BLaER1 (cell line): ENCODE data around the gene PDZD4.
"Not testable (repeated sequence)": the region's sequence is repeated elsewhere in the genome, so short reads cannot be mapped to it uniquely, and the experiment has no call there.

Source experiments
- H3K27ac ChIP-seq: shearing (Covaris generic); formaldehyde crosslinking; 2 replicates; pipeline ENCODE4 v1.8.1; 2022
- H3K27me3 ChIP-seq: shearing (Covaris generic); formaldehyde crosslinking; 2 replicates; pipeline ENCODE4 v1.8.1; 2022
- H3K36me3 ChIP-seq: shearing (Covaris generic); formaldehyde crosslinking; 2 replicates; pipeline ENCODE4 v1.8.1; 2022
- H3K4me1 ChIP-seq: shearing (Covaris generic); formaldehyde crosslinking; 2 replicates; pipeline ENCODE4 v1.8.1; 2022
- H3K4me2 ChIP-seq: shearing (Covaris generic); formaldehyde crosslinking; 2 replicates; pipeline ENCODE4 v1.8.1; 2022
- H3K4me3 ChIP-seq: shearing (Covaris generic); formaldehyde crosslinking; 2 replicates; pipeline ENCODE4 v1.8.1; 2022
- H3K9ac ChIP-seq: shearing (Covaris generic); formaldehyde crosslinking; 2 replicates; pipeline ENCODE4 v1.8.1; 2022
- H3K9me3 ChIP-seq: shearing (Covaris generic); formaldehyde crosslinking; 2 replicates; pipeline ENCODE4 v1.8.1; 2022
- H4K20me1 ChIP-seq: shearing (Covaris generic); formaldehyde crosslinking; 2 replicates; pipeline ENCODE4 v1.8.1; 2022
- Cebpa-rat ChIP-seq: shearing (Covaris generic); IDR thresholded peaks from 2 replicates; pipeline ENCODE4 v1.8.1; 2022

Gene PDZD4

DNA sequence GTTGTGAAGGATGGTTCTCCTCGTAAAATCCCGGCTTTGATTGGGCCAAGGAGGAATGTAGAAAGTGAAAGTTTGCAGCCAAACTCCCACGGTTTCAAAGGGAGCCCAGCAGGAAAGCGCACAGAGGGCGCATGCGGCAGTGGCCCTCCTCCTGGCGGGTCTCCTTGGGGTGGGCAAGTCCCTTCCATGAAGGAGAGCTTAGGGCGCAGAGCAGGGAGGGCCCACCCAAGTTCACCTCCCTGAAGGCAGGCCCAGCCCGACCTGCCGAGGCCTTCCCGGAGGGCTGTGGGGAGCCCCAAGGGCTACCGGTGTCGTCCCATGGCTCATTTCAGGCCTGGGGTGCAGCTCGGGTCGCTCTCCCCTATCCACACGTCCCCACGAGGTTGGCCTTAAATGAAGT, 2.0 kb downstream of the PDZD4 start:
- H3K9me3 ChIP-seq: peaks cover 38% of the 10 kb centered on the region
- no peak overlapping the region for H3K27ac ChIP-seq
- peaks cover 8% of the 10 kb centered on the region; the same call in 1 of the 2 replicates for H4K20me1 ChIP-seq
- H3K9ac ChIP-seq: no peak overlapping the region
- H3K4me3 ChIP-seq: no peak overlapping the region
- 0 out of 2 replicates have a peak, but pooled peaks cover 6% of the 10 kb centered on the region for H3K4me1 ChIP-seq
- TF ChIP-seq Cebpa-rat: no peak
- no peak overlapping the region for H3K4me2 ChIP-seq
- H3K36me3 ChIP-seq: no peaks in the 10 kb centered on the region
- peaks cover 96% of the 10 kb centered on the region for H3K27me3 ChIP-seq

DNA sequence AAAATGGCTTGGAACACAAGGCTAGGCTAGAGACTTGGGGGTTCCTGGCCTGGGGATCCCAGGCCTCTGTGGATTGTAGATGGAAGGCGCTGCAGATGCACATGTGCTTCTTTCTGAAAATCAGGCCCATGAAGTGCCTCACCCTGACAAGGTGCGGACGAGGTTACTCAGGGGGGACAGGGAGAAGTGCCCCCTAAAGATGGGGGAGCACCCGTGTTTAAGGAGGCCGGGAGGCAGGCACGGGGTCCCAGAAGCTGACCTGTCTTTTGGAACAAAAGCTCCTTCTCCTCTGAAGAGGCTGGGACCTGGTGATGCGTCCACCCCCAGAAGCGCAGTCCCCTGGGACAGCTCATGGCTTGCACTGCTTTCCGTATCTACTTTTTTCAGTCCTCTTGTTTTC, 2.4 kb downstream of the PDZD4 start:
- no peak overlapping the region for H3K27ac ChIP-seq
- H3K4me2 ChIP-seq: no peak overlapping the region
- no peak for TF ChIP-seq Cebpa-rat
- no peak overlapping the region for H3K9ac ChIP-seq
- no peaks in the 10 kb centered on the region for H3K36me3 ChIP-seq
- H3K4me3 ChIP-seq: no peak overlapping the region
- 0 out of 2 replicates have a peak, but pooled peaks cover 6% of the 10 kb centered on the region for H3K4me1 ChIP-seq
- H3K9me3 ChIP-seq: peaks cover 36% of the 10 kb centered on the region
- peaks cover 8% of the 10 kb centered on the region; the same call in 1 of the 2 replicates for H4K20me1 ChIP-seq
- H3K27me3 ChIP-seq: peaks cover 92% of the 10 kb centered on the region

DNA sequence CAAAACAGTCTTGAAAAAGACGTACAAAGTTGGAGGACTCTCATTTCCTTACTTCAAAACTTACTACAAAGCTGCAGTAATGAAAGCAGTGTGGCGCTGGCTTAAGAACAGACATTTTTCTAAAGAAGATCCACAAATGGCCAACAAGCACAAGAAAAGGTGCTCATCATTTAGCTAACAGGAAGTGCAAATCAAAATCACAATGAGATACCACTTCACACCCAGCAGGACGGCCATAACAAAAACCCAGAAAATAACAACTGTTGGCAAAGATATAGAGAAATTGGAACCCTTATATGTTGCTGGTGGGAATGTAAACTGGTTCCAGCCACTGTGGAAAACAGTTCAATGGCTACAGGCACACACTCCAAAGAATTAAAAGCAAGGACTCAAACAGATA, 3.3 kb downstream of the PDZD4 start:
- no peak for TF ChIP-seq Cebpa-rat
- peaks cover 11% of the 10 kb centered on the region; the same call in 1 of the 2 replicates for H3K4me1 ChIP-seq
- H3K27ac ChIP-seq: no peak overlapping the region
- peaks cover 91% of the 10 kb centered on the region for H3K27me3 ChIP-seq
- H4K20me1 ChIP-seq: peaks cover 8% of the 10 kb centered on the region; the same call in 1 of the 2 replicates
- H3K9me3 ChIP-seq: peaks cover 34% of the 10 kb centered on the region
- no peak overlapping the region for H3K4me2 ChIP-seq
- no peaks in the 10 kb centered on the region for H3K36me3 ChIP-seq
- H3K4me3 ChIP-seq: no peak overlapping the region
- H3K9ac ChIP-seq: no peak overlapping the region

DNA sequence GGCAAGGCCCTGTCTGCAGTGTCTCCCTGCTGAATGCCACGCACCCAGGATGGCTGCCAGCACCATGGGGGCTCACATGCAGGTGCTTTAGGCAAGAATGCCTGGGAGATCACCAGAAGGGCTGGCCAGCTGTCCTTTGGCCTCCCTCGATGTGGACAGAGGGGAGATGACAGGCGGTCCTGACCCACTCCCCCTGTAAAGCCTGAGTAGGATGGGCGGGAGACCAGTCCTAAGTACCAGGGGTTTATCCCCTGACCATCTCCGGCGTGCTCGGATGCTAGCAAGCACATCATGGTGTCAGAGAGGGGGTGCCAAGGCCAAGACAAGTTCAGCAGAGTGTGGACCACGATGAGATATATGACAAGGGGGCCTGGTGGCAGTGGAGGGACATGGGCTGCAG, 5.3 kb downstream of the PDZD4 start:
- Histone ChIP-seq H3K4me2 (no peak overlapping the region), H4K20me1 (peaks cover 8% of the 10 kb centered on the region; the same call in 1 of the 2 replicates), H3K4me1 (peaks cover 26% of the 10 kb centered on the region), H3K36me3 (no peaks in the 10 kb centered on the region), H3K9me3 (peaks cover 21% of the 10 kb centered on the region), H3K9ac (no peak overlapping the region), H3K27ac (no peak overlapping the region), H3K4me3 (no peak overlapping the region), H3K27me3 (peaks cover 85% of the 10 kb centered on the region)
- no peak for TF ChIP-seq Cebpa-rat

DNA sequence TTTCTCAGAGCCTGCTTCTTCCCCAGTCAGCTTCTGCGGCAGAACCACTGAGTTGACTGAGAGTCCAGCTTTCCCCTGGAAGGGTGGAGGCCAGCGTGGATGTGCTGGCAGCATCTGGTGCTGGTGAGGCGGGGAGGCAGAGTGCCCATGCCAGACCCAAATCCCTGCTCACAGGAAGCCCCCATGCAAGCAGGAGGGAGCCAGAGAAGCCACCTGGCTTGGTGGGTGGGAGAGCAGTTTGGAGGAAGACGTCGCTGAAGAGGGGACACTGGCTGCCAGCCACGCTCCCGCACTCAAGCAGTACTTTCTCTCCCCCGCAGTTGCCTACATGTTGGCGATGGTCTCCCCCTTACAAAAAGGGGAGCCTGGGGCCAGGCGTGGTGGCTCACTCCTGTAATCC, 6.0 kb downstream of the PDZD4 start:
- no peak for TF ChIP-seq Cebpa-rat
- Histone ChIP-seq H3K36me3 (no peaks in the 10 kb centered on the region), H3K4me3 (no peak overlapping the region), H4K20me1 (peaks cover 1% of the 10 kb centered on the region; the same call in 1 of the 2 replicates), H3K4me2 (no peak overlapping the region), H3K4me1 (peaks cover 23% of the 10 kb centered on the region), H3K27ac (no peak overlapping the region), H3K9me3 (peaks cover 14% of the 10 kb centered on the region), H3K9ac (no peak overlapping the region), H3K27me3 (peaks cover 80% of the 10 kb centered on the region)

DNA sequence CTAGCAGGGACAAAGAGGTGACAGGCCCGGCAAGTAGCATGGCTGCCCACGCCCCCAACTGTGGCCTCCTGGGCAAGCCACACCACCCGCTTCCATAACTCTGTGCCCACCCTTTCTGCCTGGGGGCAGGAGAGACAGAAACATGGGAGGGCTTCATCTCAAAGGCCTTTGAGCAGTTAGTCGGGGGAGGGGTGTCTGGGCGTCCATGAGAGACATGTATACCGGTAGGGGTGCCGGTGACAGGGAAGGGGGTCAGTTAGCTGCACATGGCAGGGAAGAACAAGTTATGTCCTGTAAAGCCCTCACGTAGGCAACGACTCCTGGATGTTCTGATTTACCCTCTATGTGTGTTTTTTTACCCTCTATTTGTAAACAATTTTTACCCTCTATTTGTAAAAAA, 9.3 kb downstream of the PDZD4 start:
- H3K27ac ChIP-seq: no peak overlapping the region
- no peaks in the 10 kb centered on the region for H4K20me1 ChIP-seq
- H3K27me3 ChIP-seq: peaks cover 59% of the 10 kb centered on the region
- H3K4me3 ChIP-seq: no peak overlapping the region
- H3K4me1 ChIP-seq: peaks cover 53% of the 10 kb centered on the region
- no peak overlapping the region for H3K9ac ChIP-seq
- H3K9me3 ChIP-seq: peaks cover 5% of the 10 kb centered on the region; the same call in 1 of the 2 replicates
- H3K36me3 ChIP-seq: no peaks in the 10 kb centered on the region
- H3K4me2 ChIP-seq: peak overlapping the region; percentile 9; the same call in 1 of the 2 replicates
- no peak for TF ChIP-seq Cebpa-rat

DNA sequence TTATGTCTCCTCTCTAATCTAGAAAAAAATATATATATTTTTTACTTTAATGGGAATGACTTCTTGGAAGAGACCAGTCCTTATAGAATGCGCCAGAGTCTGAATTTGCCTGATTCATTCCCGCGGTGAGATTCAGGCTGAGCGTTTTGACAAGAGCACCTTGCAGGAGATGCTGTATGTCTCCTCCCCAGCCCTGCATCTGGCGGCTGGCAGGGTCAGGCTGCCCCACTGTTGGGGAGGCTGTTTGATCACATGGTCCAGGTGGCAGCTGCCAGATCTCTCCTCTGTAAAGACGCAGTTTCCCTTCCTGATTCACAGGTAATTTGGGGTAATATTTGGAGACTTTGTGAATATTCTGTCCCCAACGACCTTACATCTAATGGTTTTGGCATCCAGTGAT, 9.7 kb downstream of the PDZD4 start:
- H3K4me1 ChIP-seq: peaks cover 55% of the 10 kb centered on the region
- no peak for TF ChIP-seq Cebpa-rat
- no peaks in the 10 kb centered on the region for H3K36me3 ChIP-seq
- H3K27me3 ChIP-seq: peaks cover 55% of the 10 kb centered on the region
- H3K4me3 ChIP-seq: no peak overlapping the region
- no peaks in the 10 kb centered on the region for H4K20me1 ChIP-seq
- no peak overlapping the region for H3K9ac ChIP-seq
- peaks cover 5% of the 10 kb centered on the region; the same call in 1 of the 2 replicates for H3K9me3 ChIP-seq
- 0 out of 2 replicates have a peak overlapping the region, but pooled peaks have one; percentile 9 for H3K4me2 ChIP-seq
- no peak overlapping the region for H3K27ac ChIP-seq

DNA sequence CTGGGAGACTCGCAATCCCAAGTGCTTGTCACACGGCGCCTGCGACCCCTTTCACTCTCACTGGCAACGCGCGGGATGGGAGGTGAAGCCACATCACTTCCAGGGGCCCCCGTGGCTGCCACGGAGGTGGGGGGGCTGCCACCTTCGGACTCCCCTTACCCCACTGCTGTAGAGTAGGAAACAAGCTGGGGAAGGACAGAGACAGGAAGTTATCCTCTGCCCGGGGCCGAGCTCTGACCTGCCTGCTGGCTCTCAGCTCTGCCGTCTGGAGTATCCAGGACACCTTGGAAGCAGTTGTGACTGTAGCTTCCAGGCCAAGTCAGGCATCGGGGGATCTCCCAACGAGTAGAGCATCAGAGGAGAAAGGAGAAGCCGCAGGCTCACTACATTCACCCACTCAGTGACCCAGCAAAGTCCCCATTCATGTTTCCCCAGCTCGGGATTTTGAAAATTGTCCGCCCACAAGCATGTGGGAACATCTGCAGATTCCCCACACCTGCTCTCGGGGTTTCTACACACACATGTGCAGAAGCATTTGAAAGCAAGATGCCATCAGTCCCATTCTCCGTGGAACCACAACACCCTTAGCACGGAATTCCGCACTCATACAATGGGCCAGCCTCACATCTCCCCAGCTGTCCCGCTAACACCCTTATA, 10.8 kb downstream of the PDZD4 start:
- no peak for TF ChIP-seq Cebpa-rat
- peaks cover 48% of the 10 kb centered on the region for H3K27me3 ChIP-seq
- peak overlapping the region; percentile 61; the same call in 1 of the 2 replicates for H3K9ac ChIP-seq
- H3K4me3 ChIP-seq: peak overlapping the region; percentile 57
- H3K4me2 ChIP-seq: peak overlapping the region; percentile 75
- peaks cover 5% of the 10 kb centered on the region; the same call in 1 of the 2 replicates for H3K9me3 ChIP-seq
- H3K36me3 ChIP-seq: no peaks in the 10 kb centered on the region
- H3K4me1 ChIP-seq: peaks cover 66% of the 10 kb centered on the region
- H4K20me1 ChIP-seq: no peaks in the 10 kb centered on the region
- peak overlapping the region; percentile 53; the same call in 1 of the 2 replicates for H3K27ac ChIP-seq

DNA sequence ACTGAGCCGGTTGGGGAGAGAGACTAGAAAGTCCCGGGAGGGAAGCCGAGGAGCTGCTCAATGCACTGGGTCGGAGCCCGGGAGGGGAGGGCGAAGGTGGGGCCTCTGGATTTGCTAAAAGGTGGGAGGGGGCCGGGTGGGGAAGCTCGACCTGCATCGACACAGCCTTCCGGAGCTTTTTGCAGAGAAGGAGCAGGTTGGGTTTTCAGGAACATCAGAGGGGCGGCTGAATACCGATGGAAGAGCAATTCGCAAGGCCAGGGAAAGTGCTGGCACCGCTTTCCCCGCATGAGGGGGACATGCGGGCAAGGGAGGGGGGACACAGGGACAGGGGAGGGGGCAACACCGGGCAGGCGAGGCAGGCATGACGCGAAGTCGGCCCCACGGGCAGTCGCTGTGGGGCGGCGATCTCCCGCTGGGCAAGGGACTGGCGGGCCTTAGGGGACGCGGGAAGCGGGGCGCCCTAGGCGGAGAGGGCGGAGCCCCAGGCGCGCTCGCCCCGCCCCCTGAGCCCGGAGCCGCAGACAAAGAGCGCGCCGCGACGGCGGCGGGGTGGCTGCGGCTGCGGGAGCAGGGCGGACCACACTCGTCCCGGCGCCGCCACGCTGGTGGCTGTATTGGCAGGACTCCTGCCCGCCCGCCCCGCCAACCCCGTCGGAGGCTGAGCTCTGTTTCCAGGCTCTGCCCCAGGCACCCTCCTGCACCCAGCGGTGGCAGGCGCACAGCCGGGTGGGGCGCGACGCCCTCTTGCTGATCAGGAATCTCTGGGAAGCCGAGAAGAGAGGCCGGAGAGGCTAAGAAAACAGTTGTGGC, 11.6 kb downstream of the PDZD4 start:
- no peak for TF ChIP-seq Cebpa-rat
- H4K20me1 ChIP-seq: no peaks in the 10 kb centered on the region
- H3K9ac ChIP-seq: peak overlapping the region; percentile 61; the same call in 1 of the 2 replicates
- peaks cover 42% of the 10 kb centered on the region for H3K27me3 ChIP-seq
- peak overlapping the region; percentile 75 for H3K4me2 ChIP-seq
- no peaks in the 10 kb centered on the region for H3K36me3 ChIP-seq
- H3K9me3 ChIP-seq: peaks cover 5% of the 10 kb centered on the region; the same call in 1 of the 2 replicates
- peak overlapping the region; percentile 57 for H3K4me3 ChIP-seq
- H3K4me1 ChIP-seq: peaks cover 72% of the 10 kb centered on the region
- H3K27ac ChIP-seq: peak overlapping the region; percentile 53; the same call in 1 of the 2 replicates

DNA sequence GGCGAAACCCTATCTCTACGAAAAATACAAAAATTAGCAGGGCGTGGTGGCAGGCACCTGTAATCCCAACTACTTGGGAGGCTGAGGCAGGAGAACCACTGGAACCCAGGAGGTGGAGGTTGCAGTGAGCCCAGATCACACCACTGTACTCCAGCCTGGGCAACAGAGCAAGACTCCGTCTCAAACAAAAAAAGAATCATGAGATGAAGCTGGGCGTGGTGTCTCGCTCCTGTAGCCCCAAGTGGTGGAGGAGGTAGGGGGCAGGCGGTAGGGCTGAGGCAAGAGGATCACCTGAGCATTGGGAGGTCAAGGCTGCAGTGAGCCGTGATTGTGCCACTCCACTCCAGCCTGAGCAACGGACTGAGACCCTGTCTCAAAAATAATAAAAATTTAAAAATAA, 12.3 kb downstream of the PDZD4 start:
- not testable (repeated sequence) for H3K9ac ChIP-seq, H3K27ac ChIP-seq, H3K36me3 ChIP-seq, H3K9me3 ChIP-seq, H4K20me1 ChIP-seq, H3K4me3 ChIP-seq
- Histone ChIP-seq H3K4me1 (peaks cover 72% of the 10 kb centered on the region), H3K27me3 (peaks cover 45% of the 10 kb centered on the region), H3K4me2 (peak overlapping the region; percentile 75)
